HG03135 (cell line): Measurements from ENCODE around the gene ABCG1.

Experiments
- ATAC-seq: cut with Tn5 transposase; IDR thresholded peaks from one replicate; pipeline ENCODE4 v1.9.1; 2021; ENCODE audit warnings: mild to moderate bottlenecking, moderate library complexity; ENCODE audit not compliant: unreplicated experiment

The ABCG1 gene

GRCh38 chr21:42317826-42318746 lies 99.1 kb downstream of the ABCG1 start:
- ATAC-seq = no peak

- ATAC-seq = no peak
Measured at GRCh38 chr21:42319376-42319775, 100.4 kb downstream of the ABCG1 start.

- ATAC-seq = no peak
Measured at GRCh38 chr21:42319851-42320572, 101.1 kb downstream of the ABCG1 start.

GRCh38 chr21:42320791-42321190 lies 101.9 kb downstream of the ABCG1 start:
- ATAC-seq = no peak

GRCh38 chr21:42321231-42321630 lies 102.3 kb downstream of the ABCG1 start:
- no peak for ATAC-seq

- ATAC-seq = no peak
Measured at GRCh38 chr21:42321845-42322244, 102.9 kb downstream of the ABCG1 start.

GRCh38 chr21:42324896-42325295 lies 106.0 kb downstream of the ABCG1 start:
- ATAC-seq = no peak

- ATAC-seq = no peak
Measured at GRCh38 chr21:42330380-42331371, 111.7 kb downstream of the ABCG1 start.

- ATAC-seq = no peak
Measured at GRCh38 chr21:42331660-42332059, 112.7 kb downstream of the ABCG1 start.

GRCh38 chr21:42332557-42333317 lies 113.8 kb downstream of the ABCG1 start:
- no peak for ATAC-seq

- no peak for ATAC-seq
Measured at GRCh38 chr21:42336054-42336453, 117.1 kb downstream of the ABCG1 start.

- ATAC-seq = no peak
Measured at GRCh38 chr21:42337276-42337675, 118.3 kb downstream of the ABCG1 start.

- no peak for ATAC-seq
Measured at GRCh38 chr21:42337830-42338728, 119.1 kb downstream of the ABCG1 start.

GRCh38 chr21:42338729-42339715 lies 120.1 kb downstream of the ABCG1 start:
- ATAC-seq = no peak

- no peak for ATAC-seq
Measured at GRCh38 chr21:42340187-42341050, 121.5 kb downstream of the ABCG1 start.

- ATAC-seq = no peak
Measured at GRCh38 chr21:42341776-42342542, 123.0 kb downstream of the ABCG1 start.
